KMS-11 (cell line): ENCODE measurements around the gene SLC35B3.

ENCODE experiments used
- H2AFZ ChIP-seq: fragments of 200-600 bp; sonication (generic); 2 replicates; pipeline ENCODE4 v1.6.1; 2016; ENCODE audit warnings: antibody characterized with exemption, mixed run types, low read depth
- H3K27ac ChIP-seq: fragments of 200-600 bp; sonication (generic); 2 replicates; pipeline ENCODE4 v1.6.1; 2016; ENCODE audit warnings: mild to moderate bottlenecking, mixed run types
- H3K27me3 ChIP-seq: fragments of 200-600 bp; sonication (generic); 2 replicates; pipeline ENCODE4 v1.6.1; 2017; ENCODE audit warnings: mild to moderate bottlenecking, low read depth, mixed run types, moderate library complexity; ENCODE audit not compliant: insufficient read depth
- H3K36me3 ChIP-seq: fragments of 200-600 bp; sonication (generic); 2 replicates; pipeline ENCODE4 v1.6.1; 2017; ENCODE audit warnings: mild to moderate bottlenecking, mixed run types; ENCODE audit not compliant: insufficient read depth
- H3K4me1 ChIP-seq: fragments of 200-600 bp; sonication (generic); 2 replicates; pipeline ENCODE4 v1.6.1; 2016; ENCODE audit warnings: mild to moderate bottlenecking, low read depth, mixed run types; ENCODE audit not compliant: poor library complexity, severe bottlenecking
- H3K4me2 ChIP-seq: fragments of 200-600 bp; sonication (generic); 2 replicates; pipeline ENCODE4 v1.7.0; 2016; ENCODE audit warnings: mild to moderate bottlenecking, mixed run types
- H3K4me3 ChIP-seq: fragments of 200-600 bp; sonication (generic); IDR thresholded peaks from 2 replicates; pipeline ENCODE4 v1.6.1; 2017; ENCODE audit warnings: low read depth, low read length, mixed read lengths; ENCODE audit not compliant: insufficient read depth
- H3K79me2 ChIP-seq: fragments of 200-600 bp; sonication (generic); 2 replicates; pipeline ENCODE4 v1.6.1; 2016; ENCODE audit warnings: low read depth, mixed run types; ENCODE audit not compliant: insufficient read depth
- H3K9ac ChIP-seq: fragments of 200-600 bp; sonication (generic); 2 replicates; pipeline ENCODE4 v1.6.1; 2016; ENCODE audit warnings: mild to moderate bottlenecking, mixed run types
- H4K20me1 ChIP-seq: fragments of 200-600 bp; sonication (generic); 2 replicates; pipeline ENCODE4 v1.6.1; 2016; ENCODE audit warnings: mild to moderate bottlenecking, mixed run types; ENCODE audit not compliant: insufficient read depth
- CTCF ChIP-seq: fragments of 200-600 bp; sonication (generic); conservative IDR thresholded peaks from 2 replicates; pipeline ENCODE4 v1.6.1; 2017; ENCODE audit warnings: low read depth, mild to moderate bottlenecking, antibody characterized with exemption, low read length, moderate library complexity, mixed read lengths

SLC35B3 gene

GRCh38 chr6:8383584-8383983 lies 51.8 kb downstream of the SLC35B3 start:
- Histone ChIP-seq H3K4me1 (no peaks in the 10 kb centered on the region), H3K4me3 (no peak overlapping the region), H3K27me3 (no peaks in the 10 kb centered on the region), H3K36me3 (no peaks in the 10 kb centered on the region), H3K9ac (no peak overlapping the region), H4K20me1 (no peaks in the 10 kb centered on the region), H3K4me2 (no peak overlapping the region), H2AFZ (no peak overlapping the region), H3K27ac (no peak overlapping the region), H3K79me2 (no peaks in the 10 kb centered on the region)
- TF ChIP-seq CTCF, result no peak

DNA sequence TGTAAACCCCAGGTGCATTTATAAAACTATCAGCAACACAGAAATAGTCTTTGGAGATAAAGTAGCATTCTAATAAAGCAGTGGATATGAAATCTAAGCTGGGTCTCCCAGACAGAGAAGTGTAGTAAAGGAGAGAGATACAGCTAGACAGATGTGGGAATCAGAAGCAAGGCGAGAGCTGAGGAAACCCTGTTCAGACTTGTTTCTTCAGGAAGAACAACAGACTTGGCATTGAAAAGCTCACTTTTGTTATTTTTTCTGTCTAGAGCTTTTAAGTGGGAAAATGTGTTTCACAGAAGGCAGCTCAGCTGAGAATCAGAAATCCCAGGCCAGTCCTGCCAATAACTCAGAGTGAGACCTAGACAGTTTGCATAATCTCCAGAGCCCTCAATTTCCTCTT lies 52.9 kb downstream of the SLC35B3 start:
- H4K20me1 ChIP-seq, result no peaks in the 10 kb centered on the region
- no peaks in the 10 kb centered on the region for H3K79me2 ChIP-seq
- H3K4me1 ChIP-seq, result no peaks in the 10 kb centered on the region
- H3K27ac ChIP-seq, result no peak overlapping the region
- H3K9ac ChIP-seq, result no peak overlapping the region
- H3K4me2 ChIP-seq, result no peak overlapping the region
- no peaks in the 10 kb centered on the region for H3K36me3 ChIP-seq
- H2AFZ ChIP-seq, result no peak overlapping the region
- H3K4me3 ChIP-seq, result no peak overlapping the region
- H3K27me3 ChIP-seq, result no peaks in the 10 kb centered on the region
- TF ChIP-seq CTCF, result no peak

- Histone ChIP-seq H3K36me3 (no peaks in the 10 kb centered on the region), H3K27ac (no peak overlapping the region), H3K4me3 (no peak overlapping the region), H3K79me2 (no peaks in the 10 kb centered on the region), H2AFZ (no peak overlapping the region), H3K4me1 (no peaks in the 10 kb centered on the region), H3K9ac (no peak overlapping the region), H3K4me2 (no peak overlapping the region), H3K27me3 (no peaks in the 10 kb centered on the region), H4K20me1 (no peaks in the 10 kb centered on the region)
- no peak for TF ChIP-seq CTCF
These were observed 59.4 kb downstream of the SLC35B3 start for GRCh38 chr6:8375916-8376315.
